SH-SY5Y (cell line): ENCODE measurements around the gene ALX4.

ENCODE experiments used
- GATA2 ChIP-seq: IDR thresholded peaks from 2 replicates; pipeline ENCODE4 v1.6.1; 2011; ENCODE audit warnings: mild to moderate bottlenecking, low read depth, low read length
- GATA3 ChIP-seq: IDR thresholded peaks from 2 replicates; pipeline ENCODE4 v1.6.1; 2011; ENCODE audit warnings: low read depth, mild to moderate bottlenecking, low read length, moderate library complexity

The ALX4 gene

GRCh38 chr11:44304091-44305025 is 5.6 kb downstream of the ALX4 start:
- no peak for TF ChIP-seq GATA2
- no peak for TF ChIP-seq GATA3

- TF ChIP-seq GATA3 (no peak), GATA2 (no peak)
Measured at GRCh38 chr11:44303401-44303938, 6.5 kb downstream of the ALX4 start.

- TF ChIP-seq GATA3, result no peak
- no peak for TF ChIP-seq GATA2
Measured at GRCh38 chr11:44301564-44302271, 8.2 kb downstream of the ALX4 start.

GRCh38 chr11:44300844-44301563 is 8.9 kb downstream of the ALX4 start:
- no peak for TF ChIP-seq GATA2
- no peak for TF ChIP-seq GATA3

DNA sequence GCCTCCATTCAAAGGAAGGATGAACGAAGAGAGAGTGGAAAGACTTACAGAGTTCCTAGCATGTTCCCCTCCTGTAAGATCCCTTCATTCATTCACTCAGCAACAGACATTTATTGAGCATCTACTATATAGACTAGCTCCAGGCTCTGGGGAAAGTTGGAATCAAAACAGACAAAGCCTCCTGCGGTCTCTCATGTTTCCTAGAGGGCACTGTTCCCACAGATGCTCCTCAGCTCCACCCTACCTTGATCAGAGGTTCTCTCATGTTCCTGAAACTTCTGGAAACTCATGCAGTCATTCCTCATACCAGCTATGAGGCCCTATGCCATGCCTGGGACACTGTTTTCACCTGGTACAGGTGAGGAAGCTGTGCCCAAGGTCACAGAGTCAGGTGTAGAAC is 11.1 kb downstream of the ALX4 start:
- TF ChIP-seq GATA3 (no peak), GATA2 (no peak)

DNA sequence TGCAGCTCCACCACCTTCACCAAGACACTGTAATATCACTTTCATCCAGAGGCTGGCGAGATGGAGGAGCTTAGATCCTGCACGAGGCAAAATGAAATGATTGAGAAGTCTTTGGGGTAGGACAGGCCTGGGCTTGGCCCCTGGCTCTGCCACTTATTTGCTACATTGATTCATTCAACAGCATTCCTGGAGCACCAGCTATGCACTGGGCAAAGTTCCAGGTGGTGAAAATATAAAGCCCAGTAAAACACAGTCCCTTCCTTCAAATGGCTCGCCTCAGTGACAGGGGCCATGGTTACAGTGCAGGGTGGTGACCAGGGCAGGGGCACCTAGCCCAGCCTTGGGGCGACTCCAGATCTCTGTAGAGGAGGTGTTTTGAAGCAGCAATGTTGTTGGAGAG is 19.7 kb downstream of the ALX4 start:
- no peak for TF ChIP-seq GATA3
- TF ChIP-seq GATA2, result no peak

DNA sequence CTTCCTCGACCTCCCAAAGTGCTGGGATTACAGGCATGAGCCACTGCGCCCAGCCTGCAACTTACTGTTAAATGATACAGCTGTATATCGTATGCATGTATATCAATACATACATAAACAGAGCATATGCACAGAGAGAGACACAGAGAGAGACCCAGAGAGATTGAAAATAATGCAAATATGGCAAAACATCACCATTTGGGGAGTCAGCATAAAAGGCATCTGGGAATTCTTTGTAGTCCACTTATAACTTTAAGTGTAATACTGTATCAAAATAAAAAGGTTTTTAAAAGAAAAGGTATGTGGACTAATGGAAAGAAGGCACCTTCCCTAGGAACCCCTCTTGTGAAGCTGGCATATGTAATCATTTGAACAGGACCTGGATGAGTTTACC is 21.8 kb downstream of the ALX4 start:
- TF ChIP-seq GATA3 (no peak), GATA2 (no peak)

GRCh38 chr11:44286911-44287310 is 23.0 kb downstream of the ALX4 start:
- TF ChIP-seq GATA3, result no peak
- TF ChIP-seq GATA2, result no peak

DNA sequence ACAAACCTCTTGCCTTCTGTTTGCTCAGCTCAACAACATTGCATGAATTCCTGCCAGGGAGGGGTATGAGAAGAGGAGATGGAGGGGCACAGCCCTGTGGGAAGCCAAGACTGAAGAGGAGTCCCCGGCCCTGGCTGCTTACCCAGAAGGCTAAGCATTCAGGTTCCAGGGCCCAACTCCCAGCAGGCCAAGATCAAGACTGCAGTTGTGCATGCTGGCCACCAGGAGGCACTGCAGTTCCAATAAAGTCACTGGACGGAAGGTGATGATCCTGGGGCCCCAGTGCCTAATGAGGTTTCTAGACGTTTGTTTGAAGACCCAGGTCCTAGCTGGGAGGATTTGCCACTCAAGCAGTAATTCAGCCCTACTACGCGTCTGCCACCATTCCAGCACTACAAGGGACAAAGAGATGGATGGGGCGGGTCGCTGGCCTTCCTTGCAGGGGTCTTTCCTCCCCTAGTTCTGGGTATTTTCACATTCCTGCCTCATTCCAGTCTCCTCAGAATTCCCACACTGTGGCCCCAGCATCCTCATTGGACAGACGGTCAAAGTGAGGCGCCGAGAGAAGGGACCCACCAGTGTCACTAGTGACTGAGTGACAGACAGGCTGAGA is 23.6 kb downstream of the ALX4 start:
- TF ChIP-seq GATA3 (no peak), GATA2 (no peak)

GRCh38 chr11:44285756-44286155 is 24.2 kb downstream of the ALX4 start:
- no peak for TF ChIP-seq GATA2
- no peak for TF ChIP-seq GATA3

DNA sequence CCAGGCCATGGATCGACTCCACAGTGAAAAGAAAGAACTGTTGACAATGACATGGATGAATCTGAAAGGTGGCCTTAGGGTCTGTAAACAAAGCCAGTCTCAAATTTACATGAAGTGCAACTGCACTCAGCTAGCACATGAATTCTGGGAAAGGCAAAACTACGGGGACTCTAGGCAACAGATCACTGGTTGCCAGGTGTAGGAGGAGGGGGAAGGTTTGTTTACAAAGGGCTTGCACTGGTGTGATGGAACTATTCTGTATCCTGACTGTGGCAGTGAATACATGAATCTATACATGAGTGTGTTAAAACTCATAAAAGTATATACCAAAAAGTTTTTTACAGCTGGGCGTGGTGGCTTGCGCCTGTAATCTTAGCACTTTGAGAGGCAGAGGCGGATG is 27.3 kb downstream of the ALX4 start:
- TF ChIP-seq GATA2 (no peak), GATA3 (no peak)

- TF ChIP-seq GATA3 (no peak), GATA2 (no peak)
Measured at GRCh38 chr11:44281151-44281550, 28.8 kb downstream of the ALX4 start.

GRCh38 chr11:44280257-44280656 is 29.7 kb downstream of the ALX4 start:
- TF ChIP-seq GATA3, result no peak
- TF ChIP-seq GATA2, result no peak

DNA sequence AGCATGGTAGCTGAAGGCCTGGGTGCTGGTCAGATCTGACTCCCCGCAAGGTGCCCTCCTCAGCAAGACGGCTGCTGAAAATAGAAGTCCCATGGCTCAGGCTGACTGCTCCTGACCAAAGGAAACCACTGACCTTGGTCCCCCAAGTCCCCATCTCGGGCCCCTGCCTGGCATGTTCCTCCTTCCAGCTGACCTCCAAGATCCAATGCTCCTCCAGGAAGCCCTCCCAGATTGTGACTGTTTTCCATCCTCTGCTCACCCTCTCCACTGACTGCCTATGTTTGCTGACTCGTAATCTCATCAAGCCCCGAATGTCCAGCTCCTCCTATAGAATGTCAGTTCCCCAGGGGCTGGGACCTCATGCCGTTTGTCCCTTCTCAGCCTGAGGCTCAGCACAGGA is 30.5 kb downstream of the ALX4 start:
- TF ChIP-seq GATA2 (no peak), GATA3 (no peak)
